ENCODE results near the gene RAB11FIP5. TPM values are rescaled to one million over a fixed set of nuclear protein-coding genes. Genes with fewer than 3 reads are reported as not detected.

The RAB11FIP5 gene
- total and polyA plus RNA-seq, 2 experiments from 2014 or later, result 4.2 to 12.1 TPM

- Histone ChIP-seq H3K36me3 (no peaks in the 10 kb centered on the region), H3K27me3 (peaks cover 2% of the 10 kb centered on the region), H3K27ac (no peak overlapping the region), H3K4me3 (no peak overlapping the region), H3K4me1 (ENCODE audit: low read depth) (peaks cover 4% of the 10 kb centered on the region), H3K9me3 (ENCODE audit: low read depth) (no peaks in the 10 kb centered on the region)
- DNase-seq (ENCODE audit: low read depth in 1 of 2, low spot score in 1 of 2), result no peak
- no peak for TF ChIP-seq CTCF (IDR thresholded peaks at IDR 0.05; ENCODE audit: low read depth, low read length)
These were observed 21.1 kb downstream of the RAB11FIP5 start for GRCh38 chr2:73091696-73092095.

- no peaks in the 10 kb centered on the region for H3K36me3 ChIP-seq
- peaks cover 4% of the 10 kb centered on the region for H3K4me1 ChIP-seq (ENCODE audit: low read depth)
- no peak overlapping the region for H3K4me3 ChIP-seq
- H3K27ac ChIP-seq, result no peak overlapping the region
- H3K9me3 ChIP-seq (ENCODE audit: low read depth), result no peaks in the 10 kb centered on the region
- no peaks in the 10 kb centered on the region for H3K27me3 ChIP-seq
- no peak for TF ChIP-seq CTCF (IDR thresholded peaks at IDR 0.05; ENCODE audit: low read depth, low read length)
- DNase-seq (ENCODE audit: low read depth in 1 of 2, low spot score in 1 of 2), result no peak
These were observed 21.6 kb downstream of the RAB11FIP5 start for GRCh38 chr2:73091164-73091563.

GRCh38 chr2:73089270-73090030 is 23.3 kb downstream of the RAB11FIP5 start:
- peak in 1 of 2 donors; percentile 96 for DNase-seq (ENCODE audit: low read depth in 1 of 2, low spot score in 1 of 2)
- Histone ChIP-seq H3K27ac (no peak overlapping the region), H3K9me3 (ENCODE audit: low read depth) (no peaks in the 10 kb centered on the region), H3K4me1 (ENCODE audit: low read depth) (peaks cover 4% of the 10 kb centered on the region), H3K36me3 (no peaks in the 10 kb centered on the region), H3K27me3 (no peaks in the 10 kb centered on the region), H3K4me3 (no peak overlapping the region)
- TF ChIP-seq CTCF (IDR thresholded peaks at IDR 0.05; ENCODE audit: low read depth, low read length), result no peak

GRCh38 chr2:73088703-73089102 is 24.0 kb downstream of the RAB11FIP5 start:
- Histone ChIP-seq H3K36me3 (no peaks in the 10 kb centered on the region), H3K9me3 (ENCODE audit: low read depth) (no peaks in the 10 kb centered on the region), H3K27me3 (peaks cover 3% of the 10 kb centered on the region), H3K4me1 (ENCODE audit: low read depth) (peaks cover 4% of the 10 kb centered on the region), H3K27ac (no peak overlapping the region), H3K4me3 (no peak overlapping the region)
- TF ChIP-seq CTCF (IDR thresholded peaks at IDR 0.05; ENCODE audit: low read depth, low read length), result no peak
- no peak for DNase-seq (ENCODE audit: low read depth in 1 of 2, low spot score in 1 of 2)

- no peak overlapping the region for H3K27ac ChIP-seq
- H3K4me1 ChIP-seq (ENCODE audit: low read depth), result peaks cover 4% of the 10 kb centered on the region
- H3K36me3 ChIP-seq, result no peaks in the 10 kb centered on the region
- DNase-seq (ENCODE audit: low read depth in 1 of 2, low spot score in 1 of 2), result no peak
- no peaks in the 10 kb centered on the region for H3K9me3 ChIP-seq (ENCODE audit: low read depth)
- no peak for TF ChIP-seq CTCF (IDR thresholded peaks at IDR 0.05; ENCODE audit: low read depth, low read length)
- H3K27me3 ChIP-seq, result peaks cover 3% of the 10 kb centered on the region
- H3K4me3 ChIP-seq, result no peak overlapping the region
These were observed 24.5 kb downstream of the RAB11FIP5 start for GRCh38 chr2:73088211-73088610.

All from cardiac muscle cell (in vitro differentiated cells and primary cell).